GM19455 (cell line): ENCODE results near the gene RIN1.
A peak's percentile ranks its signal among the peaks of the same experiment; 100 is the strongest.

Source experiments
- ATAC-seq: cut with Tn5 transposase; IDR thresholded peaks from one replicate; pipeline ENCODE4 v1.9.1; 2021; ENCODE audit not compliant: unreplicated experiment

RIN1 gene

GRCh38 chr11:66297610-66298009, 38.6 kb downstream of the RIN1 start:
- ATAC-seq = no peak

- ATAC-seq = no peak
Measured at GRCh38 chr11:66294626-66295620, 41.3 kb downstream of the RIN1 start.

DNA sequence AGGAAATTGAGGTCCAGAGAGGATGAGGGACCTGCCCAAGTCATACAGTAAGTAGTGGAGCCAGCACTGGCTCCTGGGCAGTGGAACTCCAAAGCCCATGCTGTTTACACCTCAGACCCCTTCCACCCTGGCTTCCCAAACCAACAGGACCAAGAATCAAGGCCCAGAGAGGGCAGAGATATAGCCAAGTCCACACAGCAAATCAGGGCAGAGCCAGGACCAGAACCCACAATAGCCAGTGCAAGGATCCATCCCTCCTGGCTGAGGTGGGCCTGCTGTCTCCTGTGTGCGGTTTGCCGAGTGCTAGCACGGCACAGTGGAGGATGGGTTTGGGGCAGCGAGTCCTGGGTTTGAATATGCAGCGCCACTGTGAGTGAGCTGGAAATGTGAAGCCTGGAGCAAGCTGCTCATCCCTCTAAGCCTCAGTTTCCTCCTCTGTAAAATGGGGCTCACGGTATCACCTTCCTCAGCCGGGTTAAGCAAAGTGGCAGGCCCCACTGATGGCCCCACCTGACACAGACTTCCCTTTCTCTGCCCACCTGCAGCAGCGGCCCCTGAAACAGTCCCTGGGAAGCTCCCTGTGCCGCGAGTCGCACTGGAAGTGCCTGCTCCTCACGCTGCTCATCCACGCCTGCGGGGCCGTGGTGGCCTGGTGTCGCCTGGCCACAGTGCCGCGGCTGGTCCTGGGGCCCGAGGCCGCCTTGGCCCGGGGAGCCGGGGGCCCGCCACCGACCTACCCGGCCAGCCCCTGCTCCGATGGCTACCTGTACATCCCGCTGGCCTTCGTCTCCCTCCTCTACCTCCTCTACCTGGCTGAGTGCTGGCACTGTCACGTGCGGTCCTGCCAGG, 42.2 kb downstream of the RIN1 start:
- ATAC-seq = no peak

GRCh38 chr11:66293352-66293751, 42.9 kb downstream of the RIN1 start:
- ATAC-seq = no peak

DNA sequence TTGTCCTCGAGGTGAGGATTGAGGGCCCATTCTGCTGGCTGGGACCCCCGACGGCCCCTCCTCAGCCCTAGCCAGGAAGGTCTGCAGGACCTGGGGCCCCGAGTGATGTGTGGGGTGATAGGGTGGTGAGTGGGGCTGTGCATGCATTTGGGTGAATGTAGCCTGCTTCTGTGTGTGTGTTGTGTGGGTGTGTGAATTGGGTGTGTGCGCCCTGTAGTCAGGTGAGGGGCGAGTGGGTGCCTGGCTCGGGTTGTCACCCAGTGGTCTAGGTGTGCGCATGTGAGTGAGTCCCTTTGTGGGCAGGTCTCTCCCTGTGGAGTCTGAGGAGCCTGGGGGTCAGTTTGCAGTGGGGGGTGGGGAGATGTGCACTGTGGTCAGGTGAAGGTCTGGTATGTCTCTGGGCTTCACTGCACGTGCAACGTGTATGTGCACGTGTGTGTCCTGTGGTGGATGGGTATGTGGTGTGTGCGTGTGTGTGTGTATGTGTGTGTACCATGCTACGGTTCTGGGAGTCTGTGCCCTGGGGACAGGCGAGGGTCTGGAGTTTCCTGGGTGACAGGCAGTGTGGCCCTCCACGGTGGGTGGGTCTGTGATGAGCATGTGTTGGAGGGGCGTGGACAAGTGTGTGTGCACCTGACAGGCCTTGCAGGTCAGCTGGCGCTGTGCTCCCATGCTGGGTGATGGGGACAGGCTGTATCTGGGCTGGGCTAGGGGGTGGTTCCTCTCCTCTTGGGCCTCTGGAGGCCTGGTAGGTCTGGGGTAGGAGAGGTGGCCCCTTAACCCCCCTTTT, 43.5 kb downstream of the RIN1 start:
- ATAC-seq = no peak

- no peak for ATAC-seq
Measured at GRCh38 chr11:66291706-66292542, 44.3 kb downstream of the RIN1 start, which contains the start of gene TMEM151A. TMEM151A (plus strand) TSS chr11:66291894; CDS start chr11:66292014, 120 bp downstream.

DNA sequence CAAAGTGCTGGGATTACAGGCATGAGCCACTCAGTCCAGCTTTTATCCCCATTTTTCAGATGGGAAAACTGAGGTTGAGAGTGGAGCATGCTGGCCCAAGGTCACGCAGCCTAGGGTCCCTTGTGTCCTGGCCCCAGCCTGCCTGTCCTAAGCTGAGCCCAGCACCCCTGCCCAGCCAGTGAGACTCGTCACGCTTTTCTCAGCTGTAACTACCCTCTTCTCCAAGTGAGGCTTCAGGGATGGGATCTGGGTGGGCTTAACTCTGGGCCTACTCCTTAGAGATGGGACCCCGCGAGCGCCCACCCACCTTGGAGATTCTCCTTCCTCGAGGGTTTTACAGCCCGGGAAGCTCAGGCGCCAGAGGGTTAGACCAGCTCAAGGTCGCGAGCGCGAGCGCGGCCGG, 44.9 kb downstream of the RIN1 start:
- no peak for ATAC-seq

DNA sequence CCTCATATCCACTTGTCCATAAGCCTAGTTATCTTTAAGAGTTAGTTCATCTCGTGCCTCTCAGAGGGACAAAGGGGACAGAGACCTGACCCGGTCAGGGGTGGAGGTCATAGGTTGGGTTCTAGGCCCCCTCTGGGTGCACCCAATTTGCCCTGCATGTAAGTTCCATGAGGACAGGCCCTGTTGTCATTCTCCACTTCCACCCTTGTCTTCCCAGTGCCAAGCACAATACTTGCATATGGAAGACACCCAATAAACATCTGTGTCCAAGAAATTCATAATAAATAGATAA, 46.0 kb downstream of the RIN1 start:
- no peak for ATAC-seq

GRCh38 chr11:66289548-66290329, 46.5 kb downstream of the RIN1 start:
- ATAC-seq = peak; percentile 39

DNA sequence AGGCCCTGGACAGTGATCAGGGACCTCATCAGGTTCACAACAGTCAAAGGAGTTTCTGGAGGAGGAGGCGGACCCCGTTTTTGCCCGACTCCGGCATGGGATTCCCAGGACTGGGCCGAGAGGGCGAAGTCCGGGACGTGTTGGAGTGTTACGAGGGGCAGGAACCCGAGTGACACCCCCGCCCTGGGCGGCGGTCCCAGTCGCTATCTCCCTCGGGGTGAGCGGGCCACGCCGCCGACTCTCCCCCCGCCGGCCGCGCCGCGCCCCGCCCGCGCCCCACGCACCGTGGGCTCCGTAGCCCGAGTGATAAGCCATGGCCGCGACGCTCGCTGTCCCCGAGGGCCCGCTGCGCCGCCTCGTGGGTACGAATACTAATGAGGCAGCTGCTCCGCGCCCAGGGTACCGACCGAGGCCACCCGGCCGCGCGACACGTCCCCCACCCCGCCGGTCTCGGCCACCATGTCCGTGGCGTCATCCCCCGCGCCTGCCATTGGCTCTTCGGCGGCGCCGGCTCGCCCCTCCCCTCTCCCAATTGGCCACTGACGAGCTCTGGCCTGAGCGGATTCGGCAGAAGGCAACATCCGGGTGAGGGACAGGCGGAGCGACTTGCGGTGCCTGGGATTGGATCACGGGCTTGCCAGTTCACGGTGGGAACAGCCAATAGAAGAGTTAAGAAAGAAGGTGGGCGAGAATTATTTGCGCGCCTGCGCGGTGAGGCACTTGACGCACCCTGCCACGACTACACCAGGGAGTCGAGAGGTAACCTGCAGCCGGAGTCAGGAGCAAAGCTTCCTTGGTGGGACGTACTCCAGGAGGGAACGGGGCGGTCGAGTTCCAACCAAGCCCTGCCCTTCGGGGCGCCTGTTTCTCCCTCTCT, 47.3 kb downstream of the RIN1 start, which contains the start of gene YIF1A:
Gene YIF1A (minus strand): TSS at position 473 of the 877 bp plus-strand sequence. CDS start 158 bp downstream, at position 315.
- peak; percentile 85 for ATAC-seq

GRCh38 chr11:66287889-66288670, 48.2 kb downstream of the RIN1 start:
- no peak for ATAC-seq

DNA sequence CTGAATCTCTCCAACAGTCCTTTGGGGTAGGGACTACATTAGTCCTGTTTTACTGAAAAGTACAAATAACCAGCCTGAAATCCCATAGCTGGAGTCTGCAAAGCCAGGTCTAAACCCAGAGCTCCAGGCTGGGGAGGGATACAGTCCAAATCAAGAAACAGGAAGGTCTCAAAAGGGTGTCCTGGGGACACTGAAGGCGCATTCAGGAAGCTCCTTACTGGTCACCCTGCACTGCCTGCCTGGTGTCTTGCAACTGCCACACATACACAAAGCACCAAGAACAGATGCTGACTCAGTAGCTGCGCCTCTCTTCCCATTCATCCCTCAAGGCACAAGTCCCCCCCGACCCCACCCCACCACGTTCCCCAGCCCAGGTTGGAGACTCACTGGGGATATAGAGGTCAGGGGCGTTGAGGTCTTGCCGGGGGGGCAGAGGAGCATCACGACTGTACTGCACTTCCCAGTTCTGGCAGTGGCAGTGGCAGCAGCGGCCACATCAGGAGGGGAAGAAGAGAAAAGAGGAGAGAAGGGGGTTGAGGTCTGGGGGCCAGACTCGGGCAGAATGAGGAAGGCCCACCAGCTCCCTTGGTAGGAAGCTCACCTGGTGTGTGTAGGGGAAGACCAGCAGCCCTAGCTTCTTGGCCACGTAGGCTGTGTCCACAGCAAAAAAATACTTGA, 48.9 kb downstream of the RIN1 start:
- no peak for ATAC-seq

- no peak for ATAC-seq
Measured at GRCh38 chr11:66286699-66287098, 49.5 kb downstream of the RIN1 start.

- no peak for ATAC-seq
Measured at GRCh38 chr11:66285250-66285947, 50.8 kb downstream of the RIN1 start.

GRCh38 chr11:66284526-66285078, 51.6 kb downstream of the RIN1 start:
- no peak for ATAC-seq
